Glomerular visceral epithelial cell (primary cell): ENCODE measurements around the gene RETN.

Source experiments
- DNase-seq: peaks from one replicate; pipeline ENCODE4 v3.0.0-alpha.2; 2016; ENCODE audit errors: extremely low spot score

RETN gene

GRCh38 chr19:7657131-7657751 lies 11.6 kb upstream of the RETN start:
- DNase-seq: no peak

- DNase-seq: no peak
Observed at GRCh38 chr19:7658219-7658686, 10.6 kb upstream of the RETN start.

- no peak for DNase-seq
Observed at GRCh38 chr19:7661744-7662538, 6.9 kb upstream of the RETN start.

GRCh38 chr19:7662657-7663056 lies 6.2 kb upstream of the RETN start:
- no peak for DNase-seq

GRCh38 chr19:7663706-7664105 lies 5.1 kb upstream of the RETN start:
- no peak for DNase-seq

- DNase-seq: no peak
Observed at GRCh38 chr19:7665076-7665475, 3.8 kb upstream of the RETN start.

- DNase-seq: no peak
Observed at GRCh38 chr19:7669641-7670040, 792 bp downstream of the RETN start.

- DNase-seq: no peak
Observed at GRCh38 chr19:7670150-7670783, 1.4 kb downstream of the RETN start.

GRCh38 chr19:7670790-7671189 lies 1.9 kb downstream of the RETN start:
- no peak for DNase-seq

GRCh38 chr19:7672522-7672921 lies 3.7 kb downstream of the RETN start:
- no peak for DNase-seq

GRCh38 chr19:7674010-7675005 lies 5.5 kb downstream of the RETN start:
- peak; percentile 32 for DNase-seq

GRCh38 chr19:7676376-7676775 lies 7.5 kb downstream of the RETN start:
- no peak for DNase-seq

- DNase-seq: no peak
Observed at GRCh38 chr19:7676854-7677253, 8.0 kb downstream of the RETN start, which contains the start of gene MCEMP1. Gene MCEMP1, plus strand, starts transcription at chr19:7677090. Its CDS starts 31 bp downstream, at chr19:7677121.

- no peak for DNase-seq
Observed at GRCh38 chr19:7677669-7678311, 8.9 kb downstream of the RETN start.

- no peak for DNase-seq
Observed at GRCh38 chr19:7678971-7679751, 10.3 kb downstream of the RETN start.

GRCh38 chr19:7679771-7680605 lies 11.1 kb downstream of the RETN start:
- no peak for DNase-seq

- peak; percentile 84 for DNase-seq
Observed at GRCh38 chr19:7680606-7681339, 11.9 kb downstream of the RETN start, which contains the start of gene TRAPPC5. Gene TRAPPC5, plus strand, starts transcription at chr19:7680833. Its CDS starts 1,421 bp downstream, at chr19:7682254.
